GM12891 (cell line): Measurements from ENCODE around the gene DNAJC4.
A peak's percentile ranks its signal among the peaks of the same experiment; 100 is the strongest.

ENCODE experiments used
- POLR2A ChIP-seq: IDR thresholded peaks from 2 replicates; pipeline ENCODE4 v1.6.1; 2011; ENCODE audit warnings: low read depth, low read length, control low read depth
- POLR2AphosphoS5 ChIP-seq: IDR thresholded peaks from 2 replicates; pipeline ENCODE4 v1.6.1; 2011; ENCODE audit warnings: low read depth, low read length, control low read depth
- POU2F2 ChIP-seq: IDR thresholded peaks from 2 replicates; pipeline ENCODE4 v1.6.1; 2011; ENCODE audit warnings: low read depth, mild to moderate bottlenecking, control low read depth, low read length, moderate library complexity
- SPI1 ChIP-seq: IDR thresholded peaks from 2 replicates; pipeline ENCODE4 v1.6.1; 2011; ENCODE audit warnings: low read depth, low read length, control low read depth
- TAF1 ChIP-seq: IDR thresholded peaks from 2 replicates; pipeline ENCODE4 v1.6.1; 2011; ENCODE audit warnings: low read depth, low read length, control low read depth

DNA sequence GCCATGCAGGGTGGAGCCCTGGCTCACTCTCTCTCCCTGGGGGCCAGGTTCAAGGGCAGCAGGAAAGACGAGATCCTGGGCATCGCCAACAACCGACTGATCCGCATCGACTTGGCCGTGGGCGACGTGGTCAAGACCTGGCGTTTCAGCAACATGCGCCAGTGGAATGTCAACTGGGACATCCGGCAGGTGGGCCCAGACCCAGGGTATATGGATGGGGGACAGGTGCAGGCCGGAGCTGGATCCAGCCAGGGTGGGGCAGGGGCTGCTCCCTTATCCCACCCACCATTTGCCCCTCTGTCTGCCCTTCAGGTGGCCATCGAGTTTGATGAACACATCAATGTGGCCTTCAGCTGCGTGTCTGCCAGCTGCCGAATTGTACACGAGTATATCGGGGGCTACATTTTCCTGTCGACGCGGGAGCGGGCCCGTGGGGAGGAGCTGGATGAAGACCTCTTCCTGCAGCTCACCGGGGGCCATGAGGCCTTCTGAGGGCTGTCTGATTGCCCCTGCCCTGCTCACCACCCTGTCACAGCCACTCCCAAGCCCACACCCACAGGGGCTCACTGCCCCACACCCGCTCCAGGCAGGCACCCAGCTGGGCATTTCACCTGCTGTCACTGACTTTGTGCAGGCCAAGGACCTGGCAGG, 7.2 kb upstream of the DNAJC4 start:
- TF ChIP-seq POLR2AphosphoS5 = peak; percentile 49; the same call in 1 of the 2 replicates
- no peak for TF ChIP-seq POLR2A
- TF ChIP-seq POU2F2 = no peak
- no peak for TF ChIP-seq TAF1
- no peak for TF ChIP-seq SPI1
